ENCODE measurements around the gene PHYHD1. TPM values are rescaled to one million over a fixed set of nuclear protein-coding genes. Genes with fewer than 3 reads are reported as not detected.

PHYHD1 gene
- total and polyA plus RNA-seq, 2 donors (not counting 3 experiments of a cell fraction or from before 2014, with no cell fraction given) = 1.1 to 1.8 TPM

DNA sequence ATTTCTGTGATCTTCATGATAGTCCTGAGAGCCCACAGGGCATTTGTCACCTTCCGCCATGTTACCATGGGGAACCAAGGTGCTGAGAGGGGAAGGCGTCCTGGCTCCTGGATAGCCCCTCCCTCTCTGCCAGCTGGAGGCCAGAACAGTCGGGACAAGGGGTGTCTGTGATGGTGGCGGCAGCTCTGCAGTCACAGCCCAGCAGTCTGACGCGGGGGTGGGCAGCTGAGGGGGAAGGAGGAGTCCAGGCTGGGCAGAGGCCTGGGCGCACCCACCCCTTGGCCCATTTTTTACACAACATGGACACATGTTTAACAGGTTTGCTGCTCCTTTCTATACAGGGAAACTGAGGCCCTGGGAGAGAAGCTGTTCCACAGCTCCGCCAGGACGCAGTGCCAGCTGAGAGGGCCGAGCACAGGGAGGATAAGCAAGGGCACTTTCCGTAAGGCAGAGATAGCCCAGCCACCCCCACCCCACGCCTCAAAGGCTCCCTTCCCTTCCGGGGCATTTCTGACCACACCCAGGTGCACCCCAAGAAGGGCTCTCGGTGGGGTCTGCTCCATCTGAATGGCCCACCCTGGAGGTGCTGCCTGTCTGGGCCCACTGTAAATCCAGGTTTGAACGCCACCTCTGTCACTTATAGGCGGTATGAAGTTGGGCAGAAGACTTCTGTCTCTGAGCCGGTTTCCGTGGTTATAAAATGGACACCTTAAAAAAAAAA lies 21.8 kb upstream of the PHYHD1 start:
- Histone ChIP-seq H3K9me3 (replicated peaks; ENCODE audit: control insufficient read depth, insufficient read depth, low read length) (no peaks in the 10 kb centered on the region), H3K27ac (ENCODE audit: insufficient read depth, low read depth, low read length) (no peak overlapping the region), H4K20me1 (replicated peaks; ENCODE audit: control insufficient read depth, extremely low read depth, insufficient read depth, low read length) (no peaks in the 10 kb centered on the region), H2AFZ (ENCODE audit: low read depth, low read length) (no peak overlapping the region), H3K27me3 (ENCODE audit: control insufficient read depth in 2 of 2, insufficient read depth in 2 of 2, low read length in 2 of 2) (no peaks in the 10 kb centered on the region), H3K9ac (replicated peaks; ENCODE audit: extremely low read depth, insufficient read depth, low read length) (no peak overlapping the region), H3K4me2 (ENCODE audit: insufficient read depth, low read length) (no peak overlapping the region), H3K9me1 (replicated peaks; ENCODE audit: control insufficient read depth, extremely low read depth, insufficient read depth, low read length) (no peaks in the 10 kb centered on the region), H3K4me1 (ENCODE audit: control insufficient read depth, extremely low read depth, insufficient read depth, low read length) (peaks cover 7% of the 10 kb centered on the region), H3K4me3 (replicated peaks in 1 of 3; ENCODE audit: insufficient read depth in 1 of 3, low read depth in 1 of 3, low read length in 3 of 3) (no peak overlapping the region), H3K79me2 (ENCODE audit: control insufficient read depth, insufficient read depth, low read length) (peaks cover 89% of the 10 kb centered on the region), H3K36me3 (ENCODE audit: control insufficient read depth in 2 of 2, extremely low read depth in 1 of 2, insufficient read depth in 2 of 2, low read length in 2 of 2) (peaks cover 18 to 19% of the 10 kb centered on the region in 2 experiments)
- no peak for DNase-seq (ENCODE audit: low read depth, low spot score)
- ChIA-PET POLR2A (no interaction called here), CTCF (interaction anchor here (1.4 kb wide), 1 partner anchor 57 kb away, joined by 3 read pairs; no protein-coding TSS in a partner anchor)
- TF ChIP-seq MYC (IDR thresholded peaks at IDR 0.05; ENCODE audit: low read depth, low read length) (no peak), FOS (IDR thresholded peaks at IDR 0.05; ENCODE audit: borderline replicate concordance, insufficient read depth, low read length) (no peak)
- TF ChIP-seq, protein P1, sequence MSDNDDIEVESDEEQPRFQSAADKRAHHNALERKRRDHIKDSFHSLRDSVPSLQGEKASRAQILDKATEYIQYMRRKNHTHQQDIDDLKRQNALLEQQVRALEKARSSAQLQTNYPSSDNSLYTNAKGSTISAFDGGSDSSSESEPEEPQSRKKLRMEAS (IDR thresholded peaks at IDR 0.05; ENCODE audit: insufficient read depth, insufficient read length) = no peak
- intact Hi-C loops (cut with micrococcal nuclease) (no loop called here), dilution Hi-C loops (cut with MboI; ENCODE audit: extremely low pct_ligation_motif_present, low sequenced_read_pairs) (no loop called here)
- no TSS peak for BruUV-seq (replicated peaks)
- FAIRE-seq = no peak

DNA sequence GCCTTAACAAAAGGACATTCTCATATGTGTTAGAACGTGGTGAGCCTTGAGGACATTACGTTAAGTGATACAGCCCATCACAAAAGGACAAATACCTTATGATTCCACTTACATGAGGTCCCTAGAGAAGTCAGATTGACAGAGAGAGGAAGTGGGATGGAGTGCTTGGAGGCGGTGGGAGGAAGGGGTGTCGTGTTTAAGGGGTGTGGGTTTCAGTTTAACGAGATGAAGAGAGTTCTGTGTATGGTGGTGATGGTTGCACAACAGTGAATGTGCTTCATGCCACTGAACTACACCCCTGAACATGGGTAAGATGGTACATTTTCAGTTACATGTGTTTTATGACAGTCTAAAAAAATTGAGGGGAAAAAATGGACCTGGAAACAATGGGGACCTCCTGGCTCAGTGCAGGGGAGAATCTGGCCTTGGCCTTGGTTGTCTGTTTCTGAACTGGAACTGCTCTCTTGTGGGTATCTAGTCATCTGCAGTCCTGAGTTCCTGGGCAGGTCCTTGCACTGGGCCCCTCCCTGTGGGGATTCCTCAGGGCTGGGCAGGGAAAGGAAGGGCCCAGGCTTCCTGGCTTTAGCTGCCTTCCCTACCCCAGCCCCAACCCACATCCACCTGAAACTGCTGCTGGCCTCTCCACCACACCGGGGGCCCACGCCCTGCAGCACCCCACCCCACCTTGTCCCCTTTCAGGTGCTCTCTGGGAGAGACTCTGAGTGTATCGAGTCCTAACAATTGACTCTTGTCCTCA lies 21.0 kb upstream of the PHYHD1 start:
- Histone ChIP-seq H3K4me3 (replicated peaks in 1 of 3; ENCODE audit: insufficient read depth in 1 of 3, low read depth in 1 of 3, low read length in 3 of 3) (no peak overlapping the region), H3K27ac (ENCODE audit: insufficient read depth, low read depth, low read length) (no peak overlapping the region), H3K9me3 (replicated peaks; ENCODE audit: control insufficient read depth, insufficient read depth, low read length) (no peaks in the 10 kb centered on the region), H3K79me2 (ENCODE audit: control insufficient read depth, insufficient read depth, low read length) (peaks cover 90% of the 10 kb centered on the region), H3K36me3 (ENCODE audit: control insufficient read depth in 2 of 2, extremely low read depth in 1 of 2, insufficient read depth in 2 of 2, low read length in 2 of 2) (peaks cover 18 to 19% of the 10 kb centered on the region in 2 experiments), H3K4me1 (ENCODE audit: control insufficient read depth, extremely low read depth, insufficient read depth, low read length) (peaks cover 7% of the 10 kb centered on the region), H3K9me1 (replicated peaks; ENCODE audit: control insufficient read depth, extremely low read depth, insufficient read depth, low read length) (no peaks in the 10 kb centered on the region), H3K27me3 (ENCODE audit: control insufficient read depth in 2 of 2, insufficient read depth in 2 of 2, low read length in 2 of 2) (no peaks in the 10 kb centered on the region), H3K9ac (replicated peaks; ENCODE audit: extremely low read depth, insufficient read depth, low read length) (no peak overlapping the region), H2AFZ (ENCODE audit: low read depth, low read length) (no peak overlapping the region), H4K20me1 (replicated peaks; ENCODE audit: control insufficient read depth, extremely low read depth, insufficient read depth, low read length) (no peaks in the 10 kb centered on the region), H3K4me2 (ENCODE audit: insufficient read depth, low read length) (no peak overlapping the region)
- dilution Hi-C loops (cut with MboI; ENCODE audit: extremely low pct_ligation_motif_present, low sequenced_read_pairs) (no loop called here), intact Hi-C loops (cut with micrococcal nuclease) (no loop called here)
- ChIA-PET POLR2A (no interaction called here), CTCF (interaction anchor here (1.4 kb wide), 1 partner anchor 57 kb away, joined by 3 read pairs; no protein-coding TSS in a partner anchor)
- DNase-seq (ENCODE audit: low read depth, low spot score) (no peak), FAIRE-seq (peak; percentile 75)
- TF ChIP-seq, protein P1 (IDR thresholded peaks at IDR 0.05; ENCODE audit: insufficient read depth, insufficient read length) = no peak
- TF ChIP-seq FOS (IDR thresholded peaks at IDR 0.05; ENCODE audit: borderline replicate concordance, insufficient read depth, low read length) = no peak
- TF ChIP-seq, protein P2, sequence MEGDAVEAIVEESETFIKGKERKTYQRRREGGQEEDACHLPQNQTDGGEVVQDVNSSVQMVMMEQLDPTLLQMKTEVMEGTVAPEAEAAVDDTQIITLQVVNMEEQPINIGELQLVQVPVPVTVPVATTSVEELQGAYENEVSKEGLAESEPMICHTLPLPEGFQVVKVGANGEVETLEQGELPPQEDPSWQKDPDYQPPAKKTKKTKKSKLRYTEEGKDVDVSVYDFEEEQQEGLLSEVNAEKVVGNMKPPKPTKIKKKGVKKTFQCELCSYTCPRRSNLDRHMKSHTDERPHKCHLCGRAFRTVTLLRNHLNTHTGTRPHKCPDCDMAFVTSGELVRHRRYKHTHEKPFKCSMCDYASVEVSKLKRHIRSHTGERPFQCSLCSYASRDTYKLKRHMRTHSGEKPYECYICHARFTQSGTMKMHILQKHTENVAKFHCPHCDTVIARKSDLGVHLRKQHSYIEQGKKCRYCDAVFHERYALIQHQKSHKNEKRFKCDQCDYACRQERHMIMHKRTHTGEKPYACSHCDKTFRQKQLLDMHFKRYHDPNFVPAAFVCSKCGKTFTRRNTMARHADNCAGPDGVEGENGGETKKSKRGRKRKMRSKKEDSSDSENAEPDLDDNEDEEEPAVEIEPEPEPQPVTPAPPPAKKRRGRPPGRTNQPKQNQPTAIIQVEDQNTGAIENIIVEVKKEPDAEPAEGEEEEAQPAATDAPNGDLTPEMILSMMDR (IDR thresholded peaks at IDR 0.05; ENCODE audit: extremely low read depth in 1 of 2, insufficient read depth in 1 of 2, low read depth in 1 of 2, low read length in 2 of 2) = no peak
- BruUV-seq (replicated peaks) = no TSS peak
